ENCODE measurements around the gene ALG14.
A peak's percentile ranks its signal among the peaks of the same experiment; 100 is the strongest.
"Not testable (repeated sequence)": the region's sequence is repeated elsewhere in the genome, so short reads cannot be mapped to it uniquely, and the experiment has no call there.

ALG14 gene

GRCh38 chr1:95072532-95073419 is at the start of gene ALG14:
TSS of gene ALG14 (minus strand) at chr1:95072951. CDS start at chr1:95072898, 53 bp downstream.
- peak; percentile 93 for DNase-seq

GRCh38 chr1:95122151-95122697 is 49.5 kb upstream of the ALG14 start:
- DNase-seq = no peak

GRCh38 chr1:95119273-95119672 is 46.5 kb upstream of the ALG14 start:
- DNase-seq = no peak

GRCh38 chr1:95118710-95119109 is 46.0 kb upstream of the ALG14 start:
- no peak for DNase-seq

- DNase-seq = no peak
Observed at GRCh38 chr1:95118067-95118499, 45.3 kb upstream of the ALG14 start.

GRCh38 chr1:95117207-95118066 is 44.7 kb upstream of the ALG14 start, which contains the start of gene TLCD4:
TSS of gene TLCD4 (plus strand) at chr1:95117355. CDS start at chr1:95143902, 26,547 bp downstream.
- peak; percentile 46 for DNase-seq

GRCh38 chr1:95116580-95117206 is 43.9 kb upstream of the ALG14 start:
- peak; percentile 72 for DNase-seq

- no peak for DNase-seq
Observed at GRCh38 chr1:95115708-95116137, 43.0 kb upstream of the ALG14 start.

- no peak for DNase-seq
Observed at GRCh38 chr1:95113684-95114083, 40.9 kb upstream of the ALG14 start.

GRCh38 chr1:95111014-95111413 is 38.3 kb upstream of the ALG14 start:
- DNase-seq = no peak

- DNase-seq = no peak
Observed at GRCh38 chr1:95108792-95109191, 36.0 kb upstream of the ALG14 start.

GRCh38 chr1:95098196-95098595 is 25.4 kb upstream of the ALG14 start:
- DNase-seq = no peak

GRCh38 chr1:95097426-95097825 is 24.7 kb upstream of the ALG14 start:
- no peak for DNase-seq

GRCh38 chr1:95096218-95096841 is 23.6 kb upstream of the ALG14 start:
- DNase-seq = no peak

- DNase-seq = no peak
Observed at GRCh38 chr1:95095833-95096217, 23.1 kb upstream of the ALG14 start.

- no peak for DNase-seq
Observed at GRCh38 chr1:95094923-95095322, 22.2 kb upstream of the ALG14 start.

- no peak for DNase-seq
Observed at GRCh38 chr1:95093296-95093695, 20.5 kb upstream of the ALG14 start.

- not testable (repeated sequence) for DNase-seq
Observed at GRCh38 chr1:95092891-95093290, 20.1 kb upstream of the ALG14 start.

GRCh38 chr1:95091290-95091689 is 18.5 kb upstream of the ALG14 start:
- DNase-seq = not testable (repeated sequence)

GRCh38 chr1:95089650-95090287 is 17.0 kb upstream of the ALG14 start:
- no peak for DNase-seq

- no peak for DNase-seq
Observed at GRCh38 chr1:95088303-95088702, 15.6 kb upstream of the ALG14 start.
